A673 (cell line): Measurements from ENCODE around the gene GNAQ.

Experiments
- EZH2 ChIP-seq: fragments of 200-600 bp; sonication (generic); IDR thresholded peaks from 2 replicates; pipeline ENCODE4 v1.6.1; 2017; ENCODE audit warnings: borderline replicate concordance, low read depth, mild to moderate bottlenecking, mixed read lengths, antibody characterized with exemption, low read length; ENCODE audit not compliant: poor library complexity, severe bottlenecking
- TF ChIP-seq, protein P1 (sequence below): fragments of 300-800, 200-600 bp; sonication (generic); conservative IDR thresholded peaks from 2 replicates; pipeline ENCODE4 v1.5.1; 2017; ENCODE audit warnings: low read depth, mild to moderate bottlenecking, antibody characterized with exemption, low read length, moderate library complexity, mixed read lengths

DNA sequence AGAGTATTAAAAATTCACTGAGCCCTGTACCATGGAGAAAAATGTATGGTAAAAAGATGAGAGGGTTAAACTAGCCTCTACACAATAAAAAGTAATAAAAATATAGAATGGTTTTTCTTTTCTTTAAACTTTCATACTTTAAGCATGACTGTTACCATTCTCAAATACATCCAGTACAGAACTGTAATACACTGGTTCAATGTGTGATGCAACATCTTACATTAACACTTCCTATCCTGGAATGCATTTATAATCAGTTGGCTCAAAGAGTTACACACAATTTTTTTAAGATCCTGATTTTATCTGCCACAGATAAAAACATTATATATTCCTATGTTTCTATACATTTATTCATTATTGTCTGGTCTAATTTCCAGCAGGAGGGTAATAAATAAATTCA is 4.7 kb downstream of the GNAQ start:
- TF ChIP-seq, protein P1, sequence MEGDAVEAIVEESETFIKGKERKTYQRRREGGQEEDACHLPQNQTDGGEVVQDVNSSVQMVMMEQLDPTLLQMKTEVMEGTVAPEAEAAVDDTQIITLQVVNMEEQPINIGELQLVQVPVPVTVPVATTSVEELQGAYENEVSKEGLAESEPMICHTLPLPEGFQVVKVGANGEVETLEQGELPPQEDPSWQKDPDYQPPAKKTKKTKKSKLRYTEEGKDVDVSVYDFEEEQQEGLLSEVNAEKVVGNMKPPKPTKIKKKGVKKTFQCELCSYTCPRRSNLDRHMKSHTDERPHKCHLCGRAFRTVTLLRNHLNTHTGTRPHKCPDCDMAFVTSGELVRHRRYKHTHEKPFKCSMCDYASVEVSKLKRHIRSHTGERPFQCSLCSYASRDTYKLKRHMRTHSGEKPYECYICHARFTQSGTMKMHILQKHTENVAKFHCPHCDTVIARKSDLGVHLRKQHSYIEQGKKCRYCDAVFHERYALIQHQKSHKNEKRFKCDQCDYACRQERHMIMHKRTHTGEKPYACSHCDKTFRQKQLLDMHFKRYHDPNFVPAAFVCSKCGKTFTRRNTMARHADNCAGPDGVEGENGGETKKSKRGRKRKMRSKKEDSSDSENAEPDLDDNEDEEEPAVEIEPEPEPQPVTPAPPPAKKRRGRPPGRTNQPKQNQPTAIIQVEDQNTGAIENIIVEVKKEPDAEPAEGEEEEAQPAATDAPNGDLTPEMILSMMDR = no peak
- TF ChIP-seq EZH2 = no peak
